CD4-positive, alpha-beta T cell treated with Interleukin-1 beta for 1 hour (primary cell): Measurements from ENCODE around the gene RBM25.
"Not testable (repeated sequence)": the region's sequence is repeated elsewhere in the genome, so short reads cannot be mapped to it uniquely, and the experiment has no call there.

Source experiments
- DNase-seq, 2 donors: peaks; one replicate each; pipeline ENCODE4 v3.0.0-alpha.2; 2020 to 2022

RBM25 gene

GRCh38 chr14:73105050-73105449, 46.7 kb downstream of the RBM25 start:
- DNase-seq = no peak

- DNase-seq = no peak
Measured at GRCh38 chr14:73105727-73106126, 47.4 kb downstream of the RBM25 start.

GRCh38 chr14:73116079-73116665, 57.8 kb downstream of the RBM25 start:
- DNase-seq = no peak

- no peak for DNase-seq
Measured at GRCh38 chr14:73124180-73124894, 66.0 kb downstream of the RBM25 start.

- no peak for DNase-seq
Measured at GRCh38 chr14:73125169-73125588, 66.8 kb downstream of the RBM25 start.

- no peak for DNase-seq
Measured at GRCh38 chr14:73125746-73126145, 67.4 kb downstream of the RBM25 start.

- DNase-seq = no peak
Measured at GRCh38 chr14:73133795-73134194, 75.5 kb downstream of the RBM25 start.

- no peak for DNase-seq
Measured at GRCh38 chr14:73136085-73136386, 77.7 kb downstream of the RBM25 start.

- DNase-seq = peak; percentile 98 to 99
Measured at GRCh38 chr14:73136387-73137225, 78.3 kb downstream of the RBM25 start, which contains the start of gene PSEN1. Gene PSEN1 (plus strand): TSS chr14:73136507. CDS start chr14:73148020, 11,513 bp downstream.

GRCh38 chr14:73140811-73141323, 82.5 kb downstream of the RBM25 start:
- no peak for DNase-seq

GRCh38 chr14:73142216-73142615, 83.9 kb downstream of the RBM25 start:
- DNase-seq = peak in 1 of 2 donors; percentile 8

- no peak for DNase-seq
Measured at GRCh38 chr14:73143003-73143402, 84.7 kb downstream of the RBM25 start.

- no peak for DNase-seq
Measured at GRCh38 chr14:73143617-73144016, 85.3 kb downstream of the RBM25 start.

- no peak for DNase-seq
Measured at GRCh38 chr14:73145371-73145770, 87.0 kb downstream of the RBM25 start.

- DNase-seq = no peak
Measured at GRCh38 chr14:73146111-73146510, 87.8 kb downstream of the RBM25 start.

GRCh38 chr14:73149753-73150152, 91.4 kb downstream of the RBM25 start:
- no peak for DNase-seq

- no peak for DNase-seq
Measured at GRCh38 chr14:73153272-73153671, 94.9 kb downstream of the RBM25 start.

- DNase-seq = no peak
Measured at GRCh38 chr14:73162251-73162650, 103.9 kb downstream of the RBM25 start.

- DNase-seq = no peak
Measured at GRCh38 chr14:73166399-73166798, 108.1 kb downstream of the RBM25 start.

GRCh38 chr14:73167727-73168126, 109.4 kb downstream of the RBM25 start:
- DNase-seq = no peak

- DNase-seq = no peak
Measured at GRCh38 chr14:73168274-73168673, 109.9 kb downstream of the RBM25 start.

GRCh38 chr14:73168691-73169090, 110.4 kb downstream of the RBM25 start:
- no peak for DNase-seq

GRCh38 chr14:73169855-73170254, 111.5 kb downstream of the RBM25 start:
- DNase-seq = not testable (repeated sequence)

- DNase-seq = no peak
Measured at GRCh38 chr14:73170686-73171085, 112.4 kb downstream of the RBM25 start.
